Measurements from ENCODE around the gene CBX4. TPM values are rescaled to one million over a fixed set of nuclear protein-coding genes. Genes with fewer than 3 reads are reported as not detected.

Gene CBX4
- total and polyA plus RNA-seq, 2 of the 13 experiments (the other 11 are each of a cell fraction or from before 2014, with no cell fraction given), result 25.8 to 50.8 TPM

DNA sequence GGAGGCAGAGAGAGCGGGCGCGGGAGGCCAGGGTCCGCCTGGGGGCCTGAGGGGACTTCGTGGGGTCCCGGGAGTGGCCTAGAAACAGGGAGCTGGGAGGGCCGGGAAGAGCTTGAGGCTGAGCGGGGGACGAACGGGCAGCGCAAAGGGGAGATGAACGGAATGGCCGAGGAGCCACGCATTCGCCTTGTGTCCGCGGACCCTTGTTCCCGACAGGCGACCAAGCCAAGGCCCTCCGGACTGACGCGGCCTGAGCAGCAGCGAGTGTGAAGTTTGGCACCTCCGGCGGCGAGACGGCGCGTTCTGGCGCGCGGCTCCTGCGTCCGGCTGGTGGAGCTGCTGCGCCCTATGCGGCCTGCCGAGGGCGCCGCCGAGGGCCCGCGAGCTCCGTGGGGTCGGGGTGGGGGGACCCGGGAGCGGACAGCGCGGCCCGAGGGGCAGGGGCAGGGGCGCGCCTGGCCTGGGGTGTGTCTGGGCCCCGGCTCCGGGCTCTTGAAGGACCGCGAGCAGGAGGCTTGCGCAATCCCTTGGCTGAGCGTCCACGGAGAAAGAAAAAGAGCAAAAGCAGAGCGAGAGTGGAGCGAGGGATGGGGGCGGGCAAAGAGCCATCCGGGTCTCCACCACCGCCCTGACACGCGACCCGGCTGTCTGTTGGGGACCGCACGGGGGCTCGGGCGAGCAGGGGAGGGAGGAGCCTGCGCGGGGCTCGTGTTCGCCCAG, 1.2 kb upstream of the CBX4 start:
- Histone ChIP-seq H3K79me2 (ENCODE audit: insufficient read depth, low read length) (peaks cover 31% of the 10 kb centered on the region), H3K4me3 (replicated peaks in 1 of 3; ENCODE audit: insufficient read depth in 1 of 3, low read depth in 2 of 3, low read length in 3 of 3) (peak overlapping the region in 1 of 3 experiments; percentile 80; a peak in 1 of 6 replicates), H3K4me2 (ENCODE audit: low read depth, low read length) (peak overlapping the region; percentile 71), H3K4me1 (ENCODE audit: insufficient read depth, low read length) (peaks cover 66% of the 10 kb centered on the region), H3K9me3 (ENCODE audit: low read length) (no peaks in the 10 kb centered on the region), H3K27me3 (ENCODE audit: control insufficient read depth in 1 of 2, insufficient read depth in 2 of 2, low read length in 2 of 2) (no peaks in the 10 kb centered on the region; a peak in 1 of 5 replicates), H3K9ac (ENCODE audit: insufficient read depth, low read depth, low read length) (no peak overlapping the region), H3K36me3 (replicated peaks in 1 of 2; ENCODE audit: control insufficient read depth in 1 of 2, insufficient read depth in 2 of 2, low read length in 2 of 2) (peaks cover 2 to 7% of the 10 kb centered on the region in 2 experiments; a peak in 3 of 5 replicates), H2AFZ (ENCODE audit: low read length) (no peak overlapping the region), H3K27ac (ENCODE audit: extremely low read length, insufficient read depth, low read length) (peak overlapping the region; percentile 67), H4K20me1 (ENCODE audit: insufficient read depth, low read length) (peaks cover 30% of the 10 kb centered on the region)
- CTCF ChIA-PET (ENCODE audit: low intra/inter-chr PET ratio, low total read pairs), result no interaction called here
- WGBS (ENCODE audit: low lambda C conversion rate), result 84% methylated on average over 59 of the region's 74 CpGs
- FAIRE-seq, result no peak
- POLR2A ChIA-PET, result interaction anchor here (0.9 to 9.7 kb wide), 20 partner anchors 10 to 150 kb away, joined by 3 to 333 read pairs (median 15); partner anchors contain the start of gene CBX8
- in situ Hi-C loops (cut with HindIII; ENCODE audit: extremely low pct_ligation_motif_present, low pct_unique_long_range_greater_than_20kb), result loop anchor here (5.0 kb wide), 1 partner anchor 87 kb away; no protein-coding TSS in a partner anchor
- DNase-seq (ENCODE audit: low spot score), result no peak
- intact Hi-C loops (cut with micrococcal nuclease; ENCODE audit: unreplicated experiment), result no loop called here
- ATAC-seq, result no peak
- BruUV-seq (replicated peaks), result no TSS peak
- TF ChIP-seq ZNF879 (CRISPR knock-in tag; IDR thresholded peaks at IDR 0.05), result no peak
- TF ChIP-seq, protein P1, sequence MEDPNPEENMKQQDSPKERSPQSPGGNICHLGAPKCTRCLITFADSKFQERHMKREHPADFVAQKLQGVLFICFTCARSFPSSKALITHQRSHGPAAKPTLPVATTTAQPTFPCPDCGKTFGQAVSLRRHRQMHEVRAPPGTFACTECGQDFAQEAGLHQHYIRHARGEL (CRISPR knock-in tag; IDR thresholded peaks at IDR 0.05), result no peak
- no peak for TF ChIP-seq POLR2AphosphoS2 (IDR thresholded peaks at IDR 0.05; ENCODE audit: low read depth, low read length)
- no peak for TF ChIP-seq ZFP82 (CRISPR knock-in tag; IDR thresholded peaks at IDR 0.05; ENCODE audit: borderline replicate concordance)
- no peak for TF ChIP-seq FOXK2 (IDR thresholded peaks at IDR 0.05)
- TF ChIP-seq, protein P2, sequence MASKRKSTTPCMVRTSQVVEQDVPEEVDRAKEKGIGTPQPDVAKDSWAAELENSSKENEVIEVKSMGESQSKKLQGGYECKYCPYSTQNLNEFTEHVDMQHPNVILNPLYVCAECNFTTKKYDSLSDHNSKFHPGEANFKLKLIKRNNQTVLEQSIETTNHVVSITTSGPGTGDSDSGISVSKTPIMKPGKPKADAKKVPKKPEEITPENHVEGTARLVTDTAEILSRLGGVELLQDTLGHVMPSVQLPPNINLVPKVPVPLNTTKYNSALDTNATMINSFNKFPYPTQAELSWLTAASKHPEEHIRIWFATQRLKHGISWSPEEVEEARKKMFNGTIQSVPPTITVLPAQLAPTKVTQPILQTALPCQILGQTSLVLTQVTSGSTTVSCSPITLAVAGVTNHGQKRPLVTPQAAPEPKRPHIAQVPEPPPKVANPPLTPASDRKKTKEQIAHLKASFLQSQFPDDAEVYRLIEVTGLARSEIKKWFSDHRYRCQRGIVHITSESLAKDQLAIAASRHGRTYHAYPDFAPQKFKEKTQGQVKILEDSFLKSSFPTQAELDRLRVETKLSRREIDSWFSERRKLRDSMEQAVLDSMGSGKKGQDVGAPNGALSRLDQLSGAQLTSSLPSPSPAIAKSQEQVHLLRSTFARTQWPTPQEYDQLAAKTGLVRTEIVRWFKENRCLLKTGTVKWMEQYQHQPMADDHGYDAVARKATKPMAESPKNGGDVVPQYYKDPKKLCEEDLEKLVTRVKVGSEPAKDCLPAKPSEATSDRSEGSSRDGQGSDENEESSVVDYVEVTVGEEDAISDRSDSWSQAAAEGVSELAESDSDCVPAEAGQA (IDR thresholded peaks at IDR 0.05; ENCODE audit: low read depth), result peak; percentile 66; the same call in 1 of the 2 replicates
- TF ChIP-seq, protein P2 (CRISPR knock-in tag; IDR thresholded peaks at IDR 0.05; ENCODE audit: borderline replicate concordance), result no peak
- TF ChIP-seq, protein P3, sequence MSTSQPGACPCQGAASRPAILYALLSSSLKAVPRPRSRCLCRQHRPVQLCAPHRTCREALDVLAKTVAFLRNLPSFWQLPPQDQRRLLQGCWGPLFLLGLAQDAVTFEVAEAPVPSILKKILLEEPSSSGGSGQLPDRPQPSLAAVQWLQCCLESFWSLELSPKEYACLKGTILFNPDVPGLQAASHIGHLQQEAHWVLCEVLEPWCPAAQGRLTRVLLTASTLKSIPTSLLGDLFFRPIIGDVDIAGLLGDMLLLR (CRISPR knock-in tag; IDR thresholded peaks at IDR 0.05), result no peak
